HEK293 (cell line): ENCODE measurements around the gene SERTAD2.

Experiments
- FEZF1 ChIP-seq: fragments of 450-650 bp; formaldehyde crosslinking; IDR thresholded peaks from 2 replicates; pipeline ENCODE4 v1.5.1; 2016; ENCODE audit warnings: missing biosample characterization, missing genetic modification characterization
- HOXD13 ChIP-seq: sonication (generic); formaldehyde crosslinking; IDR thresholded peaks from 2 replicates; pipeline ENCODE4 v1.8.0; 2022; ENCODE audit warnings: missing genetic modification reagents, borderline replicate concordance
- KLF16 ChIP-seq: fragments of 450-650 bp; formaldehyde crosslinking; IDR thresholded peaks from 2 replicates; pipeline ENCODE4 v1.5.1; 2017; ENCODE audit warnings: missing biosample characterization, missing genetic modification characterization
- OSR2 ChIP-seq: fragments of 450-650 bp; formaldehyde crosslinking; IDR thresholded peaks from 2 replicates; pipeline ENCODE4 v1.5.1; 2016; ENCODE audit warnings: missing biosample characterization, missing genetic modification characterization
- SCRT2 ChIP-seq: fragments of 450-650 bp; formaldehyde crosslinking; IDR thresholded peaks from 2 replicates; pipeline ENCODE4 v1.5.1; 2016; ENCODE audit warnings: missing biosample characterization, missing genetic modification characterization
- SP7 ChIP-seq: fragments of 450-650 bp; formaldehyde crosslinking; IDR thresholded peaks from 2 replicates; pipeline ENCODE4 v1.5.1; 2016; ENCODE audit warnings: missing biosample characterization, missing genetic modification characterization
- ZBTB48 ChIP-seq: fragments of 450-650 bp; formaldehyde crosslinking; IDR thresholded peaks from 2 replicates; pipeline ENCODE4 v1.5.1; 2016; ENCODE audit warnings: missing biosample characterization, missing genetic modification characterization
- ZNF121 ChIP-seq: fragments of 450-650 bp; formaldehyde crosslinking; IDR thresholded peaks from 2 replicates; pipeline ENCODE4 v1.5.1; 2016; ENCODE audit warnings: missing biosample characterization, missing genetic modification characterization
- ZNF184 ChIP-seq: fragments of 450-650 bp; IDR thresholded peaks from 2 replicates; pipeline ENCODE4 v1.5.1; 2018; ENCODE audit warnings: missing biosample characterization, mild to moderate bottlenecking, missing genetic modification characterization
- ZNF19 ChIP-seq: fragments of 450-650 bp; formaldehyde crosslinking; IDR thresholded peaks from 2 replicates; pipeline ENCODE4; 2016; ENCODE audit warnings: missing biosample characterization, missing genetic modification characterization, low read depth
- ZNF24 ChIP-seq: fragments of 450-650 bp; formaldehyde crosslinking; IDR thresholded peaks from 2 replicates; pipeline ENCODE4 v1.5.1; 2016; ENCODE audit warnings: missing biosample characterization, missing genetic modification characterization
- ZNF292 ChIP-seq: fragments of 450-650 bp; formaldehyde crosslinking; IDR thresholded peaks from 2 replicates; pipeline ENCODE4 v1.5.1; 2016; ENCODE audit warnings: low read depth, missing biosample characterization, missing genetic modification characterization, borderline replicate concordance
- ZNF350 ChIP-seq: fragments of 450-650 bp; formaldehyde crosslinking; IDR thresholded peaks from 2 replicates; pipeline ENCODE4 v1.5.0; 2017; ENCODE audit warnings: missing biosample characterization, mild to moderate bottlenecking, missing genetic modification characterization
- ZNF354C ChIP-seq: fragments of 450-650 bp; formaldehyde crosslinking; IDR thresholded peaks from 2 replicates; pipeline ENCODE4 v1.5.1; 2016; ENCODE audit warnings: missing biosample characterization, missing genetic modification characterization, low read depth, borderline replicate concordance
- ZNF366 ChIP-seq: fragments of 450-650 bp; formaldehyde crosslinking; conservative IDR thresholded peaks from 2 replicates; pipeline ENCODE4 v1.5.1; 2016; ENCODE audit warnings: missing biosample characterization, missing genetic modification characterization
- ZNF394 ChIP-seq: fragments of 450-650 bp; formaldehyde crosslinking; IDR thresholded peaks from 2 replicates; pipeline ENCODE4 v1.5.1; 2016; ENCODE audit warnings: missing biosample characterization, missing genetic modification characterization, mild to moderate bottlenecking, moderate library complexity, borderline replicate concordance
- ZNF423 ChIP-seq: fragments of 450-650 bp; formaldehyde crosslinking; IDR thresholded peaks from 2 replicates; pipeline ENCODE4 v1.5.1; 2016; ENCODE audit warnings: missing biosample characterization, missing genetic modification characterization
- ZNF549 ChIP-seq: fragments of 450-650 bp; IDR thresholded peaks from 2 replicates; pipeline ENCODE4 v1.5.1; 2018; ENCODE audit warnings: missing biosample characterization, missing genetic modification characterization, mild to moderate bottlenecking, inconsistent platforms, moderate library complexity
- ZNF558 ChIP-seq: fragments of 450-650 bp; formaldehyde crosslinking; IDR thresholded peaks from 2 replicates; pipeline ENCODE4 v1.5.1; 2016; ENCODE audit warnings: missing biosample characterization, missing genetic modification characterization
- ZNF560 ChIP-seq: fragments of 450-650 bp; formaldehyde crosslinking; IDR thresholded peaks from 2 replicates; pipeline ENCODE4 v1.5.1; 2017; ENCODE audit warnings: missing biosample characterization, missing genetic modification characterization, borderline replicate concordance
- ZNF623 ChIP-seq: fragments of 450-650 bp; formaldehyde crosslinking; IDR thresholded peaks from 2 replicates; pipeline ENCODE4 v1.5.1; 2016; ENCODE audit warnings: missing biosample characterization, missing genetic modification characterization
- ZNF76 ChIP-seq: fragments of 450-650 bp; formaldehyde crosslinking; IDR thresholded peaks from 2 replicates; pipeline ENCODE4; 2016; ENCODE audit warnings: low read depth, missing biosample characterization, missing genetic modification characterization, borderline replicate concordance
- ZNF791 ChIP-seq: fragments of 450-650 bp; formaldehyde crosslinking; IDR thresholded peaks from 2 replicates; pipeline ENCODE4 v1.5.1; 2016; ENCODE audit warnings: missing biosample characterization, missing genetic modification characterization
- TF ChIP-seq, protein P1 (sequence below): fragments of 450-650 bp; formaldehyde crosslinking; IDR thresholded peaks from 2 replicates; pipeline ENCODE4 v1.5.1; 2016; ENCODE audit warnings: missing biosample characterization, missing genetic modification characterization
- TF ChIP-seq, protein P2 (sequence below): fragments of 450-650 bp; formaldehyde crosslinking; IDR thresholded peaks from 2 replicates; pipeline ENCODE4 v1.5.1; 2016; ENCODE audit warnings: missing biosample characterization, missing genetic modification characterization
- TF ChIP-seq, protein P3 (sequence below): sonication (generic); formaldehyde crosslinking; IDR thresholded peaks from 2 replicates; pipeline ENCODE4 v1.8.1; 2022; ENCODE audit warnings: mild to moderate bottlenecking, moderate library complexity, missing genetic modification reagents
- TF ChIP-seq, protein P4 (sequence below): fragments of 450-650 bp; formaldehyde crosslinking; IDR thresholded peaks from 2 replicates; pipeline ENCODE4 v1.5.1; 2016; ENCODE audit warnings: missing biosample characterization, missing genetic modification characterization
- TF ChIP-seq, protein P5 (sequence below): fragments of 450-650 bp; formaldehyde crosslinking; optimal IDR thresholded peaks from 2 replicates; pipeline ENCODE3; 2016; ENCODE audit warnings: missing biosample characterization, mild to moderate bottlenecking, missing genetic modification characterization
- TF ChIP-seq, protein P6 (sequence below): fragments of 450-650 bp; formaldehyde crosslinking; IDR thresholded peaks from 2 replicates; pipeline ENCODE4 v1.5.1; 2016; ENCODE audit warnings: missing biosample characterization, missing genetic modification characterization
- TF ChIP-seq, protein P7 (sequence below): fragments of 450-650 bp; formaldehyde crosslinking; IDR thresholded peaks from 2 replicates; pipeline ENCODE4 v1.5.1; 2016; ENCODE audit warnings: missing biosample characterization, missing genetic modification characterization

SERTAD2 gene

DNA sequence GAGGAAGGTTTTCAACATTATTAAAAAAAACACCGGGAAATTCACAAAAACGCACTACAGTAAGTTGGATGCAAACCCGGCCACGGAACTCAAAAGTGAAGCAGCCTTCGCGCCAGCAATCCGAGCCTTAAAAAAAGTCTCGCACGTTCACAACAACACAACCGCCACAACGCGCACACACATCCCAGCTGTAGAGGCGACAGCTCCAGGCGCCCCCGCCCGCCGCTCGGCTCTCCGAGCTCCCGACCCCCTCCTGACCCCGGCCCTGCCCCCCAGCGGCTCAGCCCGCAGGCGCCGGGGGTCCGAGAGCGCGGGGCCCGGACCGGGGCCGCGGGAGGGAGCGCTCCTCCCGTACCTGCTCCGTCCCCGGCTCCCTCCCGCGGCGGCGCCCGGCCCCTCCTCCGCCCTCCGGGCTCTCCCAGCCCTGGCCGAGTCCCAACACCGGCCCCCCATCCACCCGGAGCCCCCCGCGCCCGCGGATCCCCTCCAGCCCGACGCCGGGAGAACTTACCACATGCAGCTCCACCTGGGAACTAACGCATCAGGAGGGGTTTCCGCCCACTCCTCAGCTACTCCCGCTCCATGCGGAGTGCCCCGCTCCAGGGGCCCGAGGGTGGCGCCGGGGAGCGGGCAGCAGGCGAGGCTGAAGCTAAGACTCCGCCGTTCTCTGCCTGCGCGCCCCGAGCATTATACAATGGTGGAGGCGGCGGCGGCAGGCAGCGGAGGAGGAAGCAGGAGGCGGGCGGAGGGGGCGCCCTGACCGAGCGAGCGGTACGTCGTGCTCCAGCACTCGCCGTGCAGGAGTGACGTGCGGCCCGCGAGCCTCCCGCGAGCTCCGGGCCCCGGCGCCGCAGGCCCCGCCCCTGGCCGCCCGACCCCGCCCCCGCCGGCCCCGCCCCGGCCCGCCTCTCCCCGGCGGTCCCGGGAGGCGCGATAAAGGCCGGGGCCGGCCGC is at the start of gene SERTAD2 (continued):
- TF ChIP-seq SCRT2 (tag by site-specific recombination) (no peak), ZNF76 (tag by site-specific recombination) (peak; percentile 23; the same call in 1 of the 2 replicates), KLF16 (peak; percentile 89), ZNF292 (tag by site-specific recombination) (no peak), ZNF184 (no peak), ZNF423 (peak; percentile 43; the same call in 1 of the 2 replicates), HOXD13 (CRISPR knock-in tag) (0 out of 2 replicates have a peak, but pooled peaks have one; percentile 32), ZNF549 (tag by site-specific recombination) (no peak), ZNF24 (tag by site-specific recombination) (no peak), ZNF394 (tag by site-specific recombination) (peak; percentile 99), ZNF19 (tag by site-specific recombination) (no peak), ZNF558 (tag by site-specific recombination) (no peak), ZNF791 (no peak), ZNF366 (tag by site-specific recombination) (no peak), ZNF121 (tag by site-specific recombination) (no peak), OSR2 (tag by site-specific recombination) (no peak), SP7 (tag by site-specific recombination) (no peak; the same call in 1 of the 2 replicates), ZNF560 (tag by site-specific recombination) (no peak), FEZF1 (tag by site-specific recombination) (no peak), ZNF623 (tag by site-specific recombination) (no peak), ZNF354C (no peak), ZNF350 (tag by site-specific recombination) (no peak), ZBTB48 (tag by site-specific recombination) (no peak)
- TF ChIP-seq, protein P1, sequence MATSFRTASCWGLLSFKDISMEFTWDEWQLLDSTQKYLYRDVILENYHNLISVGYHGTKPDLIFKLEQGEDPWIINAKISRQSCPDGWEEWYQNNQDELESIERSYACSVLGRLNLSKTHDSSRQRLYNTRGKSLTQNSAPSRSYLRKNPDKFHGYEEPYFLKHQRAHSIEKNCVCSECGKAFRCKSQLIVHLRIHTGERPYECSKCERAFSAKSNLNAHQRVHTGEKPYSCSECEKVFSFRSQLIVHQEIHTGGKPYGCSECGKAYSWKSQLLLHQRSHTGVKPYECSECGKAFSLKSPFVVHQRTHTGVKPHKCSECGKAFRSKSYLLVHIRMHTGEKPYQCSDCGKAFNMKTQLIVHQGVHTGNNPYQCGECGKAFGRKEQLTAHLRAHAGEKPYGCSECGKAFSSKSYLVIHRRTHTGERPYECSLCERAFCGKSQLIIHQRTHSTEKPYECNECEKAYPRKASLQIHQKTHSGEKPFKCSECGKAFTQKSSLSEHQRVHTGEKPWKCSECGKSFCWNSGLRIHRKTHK (tag by site-specific recombination): no peak
- TF ChIP-seq, protein P2, sequence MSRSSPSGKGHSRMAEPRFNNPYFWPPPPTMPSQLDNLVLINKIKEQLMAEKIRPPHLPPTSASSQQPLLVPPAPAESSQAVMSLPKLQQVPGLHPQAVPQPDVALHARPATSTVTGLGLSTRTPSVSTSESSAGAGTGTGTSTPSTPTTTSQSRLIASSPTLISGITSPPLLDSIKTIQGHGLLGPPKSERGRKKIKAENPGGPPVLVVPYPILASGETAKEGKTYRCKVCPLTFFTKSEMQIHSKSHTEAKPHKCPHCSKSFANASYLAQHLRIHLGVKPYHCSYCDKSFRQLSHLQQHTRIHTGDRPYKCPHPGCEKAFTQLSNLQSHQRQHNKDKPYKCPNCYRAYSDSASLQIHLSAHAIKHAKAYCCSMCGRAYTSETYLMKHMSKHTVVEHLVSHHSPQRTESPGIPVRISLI (tag by site-specific recombination): no peak
- TF ChIP-seq, protein P3, sequence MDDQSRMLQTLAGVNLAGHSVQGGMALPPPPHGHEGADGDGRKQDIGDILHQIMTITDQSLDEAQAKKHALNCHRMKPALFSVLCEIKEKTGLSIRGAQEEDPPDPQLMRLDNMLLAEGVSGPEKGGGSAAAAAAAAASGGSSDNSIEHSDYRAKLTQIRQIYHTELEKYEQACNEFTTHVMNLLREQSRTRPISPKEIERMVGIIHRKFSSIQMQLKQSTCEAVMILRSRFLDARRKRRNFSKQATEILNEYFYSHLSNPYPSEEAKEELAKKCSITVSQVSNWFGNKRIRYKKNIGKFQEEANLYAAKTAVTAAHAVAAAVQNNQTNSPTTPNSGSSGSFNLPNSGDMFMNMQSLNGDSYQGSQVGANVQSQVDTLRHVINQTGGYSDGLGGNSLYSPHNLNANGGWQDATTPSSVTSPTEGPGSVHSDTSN (CRISPR knock-in tag): no peak
- TF ChIP-seq, protein P4, sequence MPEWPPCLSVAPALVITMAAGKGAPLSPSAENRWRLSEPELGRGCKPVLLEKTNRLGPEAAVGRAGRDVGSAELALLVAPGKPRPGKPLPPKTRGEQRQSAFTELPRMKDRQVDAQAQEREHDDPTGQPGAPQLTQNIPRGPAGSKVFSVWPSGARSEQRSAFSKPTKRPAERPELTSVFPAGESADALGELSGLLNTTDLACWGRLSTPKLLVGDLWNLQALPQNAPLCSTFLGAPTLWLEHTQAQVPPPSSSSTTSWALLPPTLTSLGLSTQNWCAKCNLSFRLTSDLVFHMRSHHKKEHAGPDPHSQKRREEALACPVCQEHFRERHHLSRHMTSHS: no peak
- TF ChIP-seq, protein P5, sequence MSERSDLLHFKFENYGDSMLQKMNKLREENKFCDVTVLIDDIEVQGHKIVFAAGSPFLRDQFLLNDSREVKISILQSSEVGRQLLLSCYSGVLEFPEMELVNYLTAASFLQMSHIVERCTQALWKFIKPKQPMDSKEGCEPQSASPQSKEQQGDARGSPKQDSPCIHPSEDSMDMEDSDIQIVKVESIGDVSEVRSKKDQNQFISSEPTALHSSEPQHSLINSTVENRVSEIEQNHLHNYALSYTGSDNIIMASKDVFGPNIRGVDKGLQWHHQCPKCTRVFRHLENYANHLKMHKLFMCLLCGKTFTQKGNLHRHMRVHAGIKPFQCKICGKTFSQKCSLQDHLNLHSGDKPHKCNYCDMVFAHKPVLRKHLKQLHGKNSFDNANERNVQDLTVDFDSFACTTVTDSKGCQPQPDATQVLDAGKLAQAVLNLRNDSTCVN: peak; percentile 81
- TF ChIP-seq, protein P6, sequence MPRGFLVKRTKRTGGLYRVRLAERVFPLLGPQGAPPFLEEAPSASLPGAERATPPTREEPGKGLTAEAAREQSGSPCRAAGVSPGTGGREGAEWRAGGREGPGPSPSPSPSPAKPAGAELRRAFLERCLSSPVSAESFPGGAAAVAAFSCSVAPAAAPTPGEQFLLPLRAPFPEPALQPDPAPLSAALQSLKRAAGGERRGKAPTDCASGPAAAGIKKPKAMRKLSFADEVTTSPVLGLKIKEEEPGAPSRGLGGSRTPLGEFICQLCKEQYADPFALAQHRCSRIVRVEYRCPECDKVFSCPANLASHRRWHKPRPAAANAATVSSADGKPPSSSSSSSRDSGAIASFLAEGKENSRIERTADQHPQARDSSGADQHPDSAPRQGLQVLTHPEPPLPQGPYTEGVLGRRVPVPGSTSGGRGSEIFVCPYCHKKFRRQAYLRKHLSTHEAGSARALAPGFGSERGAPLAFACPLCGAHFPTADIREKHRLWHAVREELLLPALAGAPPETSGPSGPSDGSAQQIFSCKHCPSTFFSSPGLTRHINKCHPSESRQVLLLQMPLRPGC (tag by site-specific recombination): no peak
- TF ChIP-seq, protein P7, sequence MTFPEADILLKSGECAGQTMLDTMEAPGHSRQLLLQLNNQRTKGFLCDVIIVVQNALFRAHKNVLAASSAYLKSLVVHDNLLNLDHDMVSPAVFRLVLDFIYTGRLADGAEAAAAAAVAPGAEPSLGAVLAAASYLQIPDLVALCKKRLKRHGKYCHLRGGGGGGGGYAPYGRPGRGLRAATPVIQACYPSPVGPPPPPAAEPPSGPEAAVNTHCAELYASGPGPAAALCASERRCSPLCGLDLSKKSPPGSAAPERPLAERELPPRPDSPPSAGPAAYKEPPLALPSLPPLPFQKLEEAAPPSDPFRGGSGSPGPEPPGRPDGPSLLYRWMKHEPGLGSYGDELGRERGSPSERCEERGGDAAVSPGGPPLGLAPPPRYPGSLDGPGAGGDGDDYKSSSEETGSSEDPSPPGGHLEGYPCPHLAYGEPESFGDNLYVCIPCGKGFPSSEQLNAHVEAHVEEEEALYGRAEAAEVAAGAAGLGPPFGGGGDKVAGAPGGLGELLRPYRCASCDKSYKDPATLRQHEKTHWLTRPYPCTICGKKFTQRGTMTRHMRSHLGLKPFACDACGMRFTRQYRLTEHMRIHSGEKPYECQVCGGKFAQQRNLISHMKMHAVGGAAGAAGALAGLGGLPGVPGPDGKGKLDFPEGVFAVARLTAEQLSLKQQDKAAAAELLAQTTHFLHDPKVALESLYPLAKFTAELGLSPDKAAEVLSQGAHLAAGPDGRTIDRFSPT (tag by site-specific recombination): peak; percentile 39; the same call in 1 of the 2 replicates
